OCI-M1 (cell line): ENCODE data around the gene GSTA2.
"Not testable (repeated sequence)": the region's sequence is repeated elsewhere in the genome, so short reads cannot be mapped to it uniquely, and the experiment has no call there.

Source experiments
- DNase-seq: peaks from one replicate; lab custom pipeline; 2025; lab: John Stamatoyannopoulos, UW

Gene GSTA2

DNA sequence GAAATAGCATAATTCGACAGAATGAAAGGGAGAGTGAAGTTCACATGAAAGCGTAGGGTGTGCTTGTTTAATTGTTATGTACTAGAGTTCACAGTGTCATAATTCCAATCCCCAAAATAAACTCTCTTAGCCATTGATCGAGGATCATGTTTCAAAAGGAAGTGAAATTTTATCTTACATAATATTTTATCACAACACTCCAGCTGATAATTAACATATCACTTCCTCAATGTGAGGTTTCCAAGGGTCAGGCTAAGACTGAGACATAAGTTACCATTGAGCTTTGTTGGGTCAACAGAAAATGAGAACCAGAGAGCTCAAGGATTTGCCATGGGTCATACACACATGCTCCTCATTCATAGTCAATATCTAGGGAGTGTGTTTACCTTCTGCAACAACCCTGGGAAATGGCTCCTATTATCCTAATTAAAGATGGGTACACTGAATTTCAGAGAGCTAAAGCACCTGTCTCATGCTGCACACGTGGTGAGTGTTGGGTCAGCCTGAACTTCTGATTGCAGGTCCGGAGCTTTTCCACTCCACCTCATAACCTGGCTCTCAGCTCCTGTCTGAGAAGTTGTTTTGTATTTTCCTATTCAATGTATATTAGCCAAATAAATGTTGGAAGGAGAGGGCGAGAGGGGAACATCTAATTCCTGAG is 3.0 kb downstream of the GSTA2 start:
- DNase-seq, result peak; percentile 36

DNA sequence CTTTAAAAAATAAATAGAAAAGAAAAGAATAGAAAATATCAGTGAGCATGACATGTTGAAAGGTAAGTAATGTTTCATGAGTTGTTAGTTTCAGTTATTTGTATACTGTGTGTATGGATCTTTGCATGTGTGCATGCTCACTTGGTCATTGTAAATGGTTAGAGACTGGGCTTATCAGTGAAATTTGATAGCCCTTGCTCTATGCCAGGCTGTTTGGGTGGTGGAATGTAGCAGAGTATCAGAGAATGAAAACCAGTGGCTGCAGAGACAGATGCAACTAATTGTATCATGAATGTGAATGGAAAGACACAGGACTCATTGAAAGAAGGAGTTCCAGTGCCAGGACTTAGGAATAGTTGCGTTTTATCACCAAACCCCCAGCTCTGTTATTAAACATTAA is 4.2 kb downstream of the GSTA2 start:
- peak; percentile 12 for DNase-seq

GRCh38 chr6:52757651-52758338 is 5.5 kb downstream of the GSTA2 start:
- DNase-seq, result not testable (repeated sequence)

DNA sequence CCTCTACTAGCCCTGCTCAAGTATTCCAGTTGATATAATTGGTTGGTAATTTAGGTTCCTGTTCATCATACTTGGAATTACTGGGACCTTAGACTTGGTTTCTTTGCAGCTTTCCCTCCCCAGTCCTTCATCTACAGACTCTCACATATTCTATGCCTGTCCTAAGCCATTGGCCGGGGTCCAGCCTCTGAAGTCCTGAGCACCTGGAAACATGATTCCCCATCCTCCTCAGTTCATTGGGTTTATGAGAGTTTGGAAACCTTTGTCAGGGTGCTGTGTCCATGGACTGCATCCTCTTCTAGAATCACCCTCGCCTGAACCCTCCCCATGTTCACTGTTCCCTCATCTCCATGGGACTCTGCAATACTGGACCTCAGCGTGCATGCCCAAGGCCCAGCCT is 8.8 kb downstream of the GSTA2 start:
- DNase-seq, result no peak

DNA sequence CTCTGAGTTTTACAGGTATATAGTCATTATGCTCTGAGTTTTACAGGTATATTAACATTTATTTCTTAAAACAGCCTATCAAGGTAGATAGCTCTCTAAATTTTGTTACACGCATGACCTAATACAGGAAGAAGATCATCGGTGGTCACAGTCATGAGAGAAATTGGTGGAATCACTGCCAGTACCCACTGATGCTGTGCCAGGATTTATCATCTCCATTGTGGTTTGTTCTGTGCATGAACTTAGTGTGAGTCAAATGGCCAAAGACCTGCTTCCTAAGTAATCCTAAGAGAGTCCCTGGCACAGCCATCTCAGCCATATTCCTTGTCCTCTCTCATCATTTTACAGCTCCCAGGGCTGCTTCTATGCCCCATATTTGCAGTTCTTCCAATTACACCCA is 10.1 kb downstream of the GSTA2 start:
- DNase-seq, result not testable (repeated sequence)

DNA sequence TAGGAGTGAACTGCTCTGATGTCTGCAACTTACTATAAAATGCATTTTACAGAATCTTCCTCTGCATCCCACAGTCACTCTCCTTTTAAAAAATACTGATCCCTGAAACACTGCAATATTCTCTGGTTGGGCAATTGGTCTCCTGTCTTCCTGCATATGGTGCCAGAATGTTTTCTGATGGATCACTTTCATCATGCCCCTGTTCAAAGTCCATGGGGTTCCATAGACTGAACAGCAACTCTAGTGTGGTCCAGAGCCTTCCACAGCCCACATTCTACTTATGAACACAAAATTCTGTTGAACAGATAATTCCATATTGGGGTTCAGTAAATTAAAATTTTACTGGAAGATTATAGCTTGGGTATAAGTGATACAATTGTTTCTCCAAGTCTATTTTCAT is 11.0 kb downstream of the GSTA2 start:
- DNase-seq, result no peak

- no peak for DNase-seq
These were observed 13.6 kb downstream of the GSTA2 start for GRCh38 chr6:52749556-52750152.

- not testable (repeated sequence) for DNase-seq
These were observed 16.0 kb downstream of the GSTA2 start for GRCh38 chr6:52747301-52747700.

GRCh38 chr6:52746213-52746612 is 17.1 kb downstream of the GSTA2 start:
- DNase-seq, result peak; percentile 58

DNA sequence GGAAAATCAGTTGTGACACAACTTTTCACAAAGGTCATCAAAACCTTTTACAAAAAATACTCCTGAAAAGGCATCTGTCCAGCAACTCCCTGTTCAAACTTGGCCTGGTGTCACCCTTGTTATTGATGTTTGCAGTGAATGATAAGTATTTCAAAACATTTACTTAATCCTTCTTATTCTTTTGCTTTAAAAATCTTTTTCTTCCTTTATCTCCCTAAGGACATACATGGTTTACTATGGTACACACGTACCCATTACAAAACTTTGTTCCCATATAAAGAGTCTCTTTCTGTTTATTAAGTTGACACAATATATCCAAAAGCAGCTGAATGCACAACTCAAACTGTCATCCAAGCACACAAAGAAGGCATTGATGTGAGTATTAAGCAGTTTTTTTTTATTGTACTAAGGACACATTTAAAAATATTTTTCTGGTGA is 17.5 kb downstream of the GSTA2 start:
- no peak for DNase-seq

- DNase-seq, result no peak
These were observed 21.4 kb downstream of the GSTA2 start for GRCh38 chr6:52741872-52742271.

GRCh38 chr6:52739627-52740026 is 23.6 kb downstream of the GSTA2 start:
- no peak for DNase-seq

DNA sequence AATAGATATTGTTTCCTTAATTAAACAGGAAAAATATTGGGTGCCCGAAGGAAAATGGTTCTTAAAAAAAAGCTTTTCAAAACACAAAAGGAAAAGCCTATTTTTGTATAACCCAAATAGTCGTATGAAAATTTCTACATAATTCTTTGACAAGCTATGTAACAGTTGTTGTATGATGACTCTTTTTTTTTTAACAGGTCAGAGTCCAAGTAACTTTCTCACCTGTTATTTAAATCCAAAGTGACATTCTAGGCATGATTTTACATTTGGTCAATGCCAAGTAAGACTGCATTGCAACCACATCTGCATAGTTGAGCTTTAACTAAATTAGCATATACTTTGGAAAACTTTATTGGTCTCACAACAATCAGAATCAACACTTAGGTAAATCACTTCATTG is 24.1 kb downstream of the GSTA2 start:
- DNase-seq, result no peak

- DNase-seq, result no peak
These were observed 27.1 kb downstream of the GSTA2 start for GRCh38 chr6:52736145-52736544.

DNA sequence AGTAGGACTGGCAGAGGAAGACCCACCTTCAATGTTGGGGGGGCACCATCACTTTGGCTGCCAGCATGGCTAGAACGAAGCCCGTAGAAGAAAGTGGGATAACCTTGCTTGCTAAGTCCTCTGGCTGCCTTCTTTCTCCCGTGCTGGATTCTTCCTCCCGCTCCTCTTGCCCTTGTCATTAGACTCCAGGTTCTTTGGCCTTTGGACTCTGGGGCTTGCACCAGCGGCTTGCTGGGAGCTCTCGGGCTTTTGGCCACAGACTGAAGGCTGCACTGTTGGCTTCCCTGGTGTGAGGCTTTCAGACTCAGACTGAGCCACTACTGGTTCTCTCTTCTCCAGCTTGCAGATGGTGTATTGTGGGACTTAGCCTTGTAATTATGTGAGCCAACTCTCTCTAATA is 28.2 kb downstream of the GSTA2 start:
- DNase-seq, result no peak

DNA sequence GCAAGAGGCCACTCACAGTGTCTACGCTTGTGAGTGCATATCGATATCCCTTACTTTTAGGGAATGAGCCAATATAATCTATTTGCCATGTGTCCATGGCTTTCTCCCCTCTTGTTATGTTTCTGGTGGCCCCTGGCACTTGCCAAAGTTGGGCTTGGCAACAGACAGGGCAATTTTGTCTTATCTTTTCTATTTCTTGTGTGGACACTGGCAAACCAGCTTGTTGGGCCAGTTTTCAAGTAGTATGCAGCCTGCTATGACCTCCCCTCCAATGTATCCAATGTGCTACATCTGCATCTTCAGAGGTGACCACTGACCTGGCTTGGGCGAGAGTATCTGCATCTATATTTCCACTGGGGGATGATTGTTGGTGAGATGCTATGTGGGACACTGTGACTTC is 29.2 kb downstream of the GSTA2 start:
- DNase-seq, result no peak

DNA sequence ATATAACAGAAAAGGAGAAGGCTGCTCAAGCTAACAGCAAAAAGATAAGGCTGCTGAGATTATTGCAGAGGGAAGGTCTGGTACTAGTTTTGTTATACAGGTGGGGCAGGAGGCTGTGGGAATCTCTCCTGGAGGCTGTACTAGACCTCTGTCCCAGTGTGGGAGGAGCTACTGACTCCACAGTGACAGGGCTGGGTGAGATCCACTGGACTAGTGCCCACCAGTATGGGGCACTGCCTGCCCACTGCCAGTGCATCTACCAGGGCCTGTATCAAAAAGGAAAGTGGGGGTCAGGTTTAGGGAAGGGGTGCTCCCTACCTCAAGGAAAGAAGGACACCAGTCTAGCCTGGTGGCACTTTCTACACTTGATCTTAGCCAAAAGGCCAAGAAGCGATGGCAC is 30.1 kb downstream of the GSTA2 start:
- DNase-seq, result no peak

GRCh38 chr6:52731719-52732118 is 31.6 kb downstream of the GSTA2 start:
- no peak for DNase-seq

DNA sequence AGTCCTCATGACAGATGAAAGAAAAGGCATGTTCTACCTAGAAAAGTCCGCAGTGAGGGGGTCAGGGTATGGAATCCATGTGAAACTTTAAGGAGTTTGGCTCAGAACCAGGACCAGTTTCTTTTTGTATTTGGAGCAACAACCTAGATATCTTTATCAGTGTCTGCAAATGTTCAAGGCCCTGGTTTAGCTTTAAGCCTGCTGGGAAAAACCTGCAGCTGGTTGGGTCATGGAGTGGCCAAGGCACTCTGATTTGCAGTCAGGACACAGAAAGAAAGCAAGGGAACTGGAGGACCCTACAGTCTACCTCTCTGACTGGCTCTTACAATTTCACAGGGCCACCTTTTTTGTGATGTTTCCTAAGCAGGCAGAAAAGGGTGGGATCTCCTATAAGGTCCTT is 33.7 kb downstream of the GSTA2 start:
- DNase-seq, result no peak

DNA sequence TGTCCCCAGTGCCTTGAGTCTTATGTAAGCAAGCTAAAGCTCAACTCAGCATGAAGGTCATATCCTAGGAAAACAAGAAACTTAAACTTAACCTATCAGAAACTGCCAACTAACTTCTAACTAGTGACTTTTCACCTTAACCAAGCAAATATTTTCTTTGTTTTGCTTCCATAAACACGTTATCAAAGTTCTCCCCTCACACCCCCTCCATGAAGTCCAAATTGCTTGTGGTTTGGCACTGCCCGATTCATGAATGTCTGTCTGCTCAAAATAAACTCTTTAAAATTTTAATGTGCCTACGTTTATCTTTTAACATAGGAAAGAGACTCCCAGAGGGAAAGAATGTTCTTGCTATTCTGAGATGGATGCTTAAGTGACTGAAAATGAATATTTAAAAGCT is 34.9 kb downstream of the GSTA2 start:
- DNase-seq, result no peak

- DNase-seq, result no peak
These were observed 35.4 kb downstream of the GSTA2 start for GRCh38 chr6:52727908-52728307.

GRCh38 chr6:52726741-52727535 is 36.3 kb downstream of the GSTA2 start:
- no peak for DNase-seq

- no peak for DNase-seq
These were observed 37.1 kb downstream of the GSTA2 start for GRCh38 chr6:52726193-52726542.
